ENCODE measurements around the gene PROK1. TPM values are rescaled to one million over a fixed set of nuclear protein-coding genes. Genes with fewer than 3 reads are reported as not detected.

PROK1 gene
- polyA plus RNA-seq, 1 experiment, result not detected

GRCh38 chr1:110477445-110477957, 26.6 kb downstream of the PROK1 start:
- no peak; the same call in 1 of the 2 replicates for TF ChIP-seq CTCF (IDR thresholded peaks at IDR 0.05; ENCODE audit: low read depth, low read length)
- Histone ChIP-seq H3K27ac (ENCODE audit: low read depth, low read length) (no peak overlapping the region), H3K27me3 (ENCODE audit: control insufficient read depth, insufficient read depth, low read length) (peaks cover 7% of the 10 kb centered on the region), H3K9me3 (ENCODE audit: control insufficient read depth, insufficient read depth, low read length) (no peaks in the 10 kb centered on the region), H3K4me3 (ENCODE audit: low read depth, low read length) (no peak overlapping the region)
- ChIA-PET POLR2A (no interaction called here), CTCF (interaction anchor here (1.0 to 4.3 kb wide), 4 partner anchors 17 to 276 kb away, joined by 3 to 24 read pairs (median 4); no protein-coding TSS in a partner anchor)
- DNase-seq (ENCODE audit: low read depth, low spot score), result no peak

- no peaks in the 10 kb centered on the region for H3K9me3 ChIP-seq (ENCODE audit: control insufficient read depth, insufficient read depth, low read length)
- CTCF ChIA-PET, result interaction anchor here (1.0 to 4.3 kb wide), 3 partner anchors 18 to 271 kb away, joined by 3 to 24 read pairs (median 4); no protein-coding TSS in a partner anchor
- peaks cover 10% of the 10 kb centered on the region for H3K27me3 ChIP-seq (ENCODE audit: control insufficient read depth, insufficient read depth, low read length)
- H3K27ac ChIP-seq (ENCODE audit: low read depth, low read length), result no peak overlapping the region
- H3K4me3 ChIP-seq (ENCODE audit: low read depth, low read length), result no peak overlapping the region
- no peak for DNase-seq (ENCODE audit: low read depth, low spot score)
- POLR2A ChIA-PET, result no interaction called here
- no peak for TF ChIP-seq CTCF (IDR thresholded peaks at IDR 0.05; ENCODE audit: low read depth, low read length)
Measured at GRCh38 chr1:110477967-110478640, 27.2 kb downstream of the PROK1 start.

GRCh38 chr1:110478886-110479285, 27.9 kb downstream of the PROK1 start:
- H3K9me3 ChIP-seq (ENCODE audit: control insufficient read depth, insufficient read depth, low read length), result no peaks in the 10 kb centered on the region
- CTCF ChIA-PET, result interaction anchor here (1.0 to 4.3 kb wide), 3 partner anchors 17 to 271 kb away, joined by 3 to 24 read pairs (median 4); no protein-coding TSS in a partner anchor
- DNase-seq (ENCODE audit: low read depth, low spot score), result no peak
- no peak for TF ChIP-seq CTCF (IDR thresholded peaks at IDR 0.05; ENCODE audit: low read depth, low read length)
- POLR2A ChIA-PET, result no interaction called here
- peaks cover 18% of the 10 kb centered on the region for H3K27me3 ChIP-seq (ENCODE audit: control insufficient read depth, insufficient read depth, low read length)
- no peak overlapping the region for H3K4me3 ChIP-seq (ENCODE audit: low read depth, low read length)
- no peak overlapping the region for H3K27ac ChIP-seq (ENCODE audit: low read depth, low read length)

- H3K4me3 ChIP-seq (ENCODE audit: low read depth, low read length), result no peak overlapping the region
- DNase-seq (ENCODE audit: low read depth, low spot score), result no peak
- H3K9me3 ChIP-seq (ENCODE audit: control insufficient read depth, insufficient read depth, low read length), result no peaks in the 10 kb centered on the region
- no peak overlapping the region for H3K27ac ChIP-seq (ENCODE audit: low read depth, low read length)
- ChIA-PET POLR2A (no interaction called here), CTCF (interaction anchor here (1.0 to 2.6 kb wide), 7 partner anchors 16 to 278 kb away, joined by 3 to 18 read pairs (median 4); no protein-coding TSS in a partner anchor)
- peaks cover 21% of the 10 kb centered on the region for H3K27me3 ChIP-seq (ENCODE audit: control insufficient read depth, insufficient read depth, low read length)
- TF ChIP-seq CTCF (IDR thresholded peaks at IDR 0.05; ENCODE audit: low read depth, low read length), result no peak
Measured at GRCh38 chr1:110480356-110481096, 29.6 kb downstream of the PROK1 start.

Data from AG04450 (cell line).